ENCODE data around the gene DNM1L. TPM values are rescaled to one million over a fixed set of nuclear protein-coding genes. Genes with fewer than 3 reads are reported as not detected.

DNM1L gene
- total RNA-seq, 1 donor from 2014 or later = 50.9 TPM

DNA sequence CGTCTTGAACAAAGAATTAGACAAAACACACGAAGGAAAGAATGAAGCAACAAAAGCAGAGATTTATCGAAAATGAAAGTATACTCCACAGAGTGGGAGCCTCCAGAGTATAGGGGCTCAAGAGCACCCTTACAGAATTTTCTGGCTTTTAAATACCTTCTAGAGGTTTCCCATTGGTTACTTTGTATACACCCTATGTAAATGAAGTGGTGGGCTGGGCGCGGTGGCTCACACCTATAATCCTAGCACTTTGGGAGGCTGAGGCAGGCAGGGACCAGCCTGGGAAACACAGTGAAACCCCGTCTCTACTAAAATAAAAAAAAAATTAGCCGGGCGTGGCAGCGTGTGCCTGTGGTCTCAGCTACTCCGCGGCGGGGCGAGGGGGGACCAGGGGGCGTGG lies 13.1 kb upstream of the DNM1L start:
- no peak for DNase-seq (ENCODE audit: low spot score in 2 of 2)
- no peak overlapping the region for H3K27ac ChIP-seq
- TF ChIP-seq, protein P1, sequence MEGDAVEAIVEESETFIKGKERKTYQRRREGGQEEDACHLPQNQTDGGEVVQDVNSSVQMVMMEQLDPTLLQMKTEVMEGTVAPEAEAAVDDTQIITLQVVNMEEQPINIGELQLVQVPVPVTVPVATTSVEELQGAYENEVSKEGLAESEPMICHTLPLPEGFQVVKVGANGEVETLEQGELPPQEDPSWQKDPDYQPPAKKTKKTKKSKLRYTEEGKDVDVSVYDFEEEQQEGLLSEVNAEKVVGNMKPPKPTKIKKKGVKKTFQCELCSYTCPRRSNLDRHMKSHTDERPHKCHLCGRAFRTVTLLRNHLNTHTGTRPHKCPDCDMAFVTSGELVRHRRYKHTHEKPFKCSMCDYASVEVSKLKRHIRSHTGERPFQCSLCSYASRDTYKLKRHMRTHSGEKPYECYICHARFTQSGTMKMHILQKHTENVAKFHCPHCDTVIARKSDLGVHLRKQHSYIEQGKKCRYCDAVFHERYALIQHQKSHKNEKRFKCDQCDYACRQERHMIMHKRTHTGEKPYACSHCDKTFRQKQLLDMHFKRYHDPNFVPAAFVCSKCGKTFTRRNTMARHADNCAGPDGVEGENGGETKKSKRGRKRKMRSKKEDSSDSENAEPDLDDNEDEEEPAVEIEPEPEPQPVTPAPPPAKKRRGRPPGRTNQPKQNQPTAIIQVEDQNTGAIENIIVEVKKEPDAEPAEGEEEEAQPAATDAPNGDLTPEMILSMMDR (IDR thresholded peaks at IDR 0.05) = no peak
- no peak overlapping the region for H3K4me3 ChIP-seq
- no peaks in the 10 kb centered on the region for H3K9me3 ChIP-seq
- H3K27me3 ChIP-seq = no peaks in the 10 kb centered on the region
- no peaks in the 10 kb centered on the region for H3K36me3 ChIP-seq
- intact Hi-C loops (cut with DNase I) = no loop called here
- no peaks in the 10 kb centered on the region for H3K4me1 ChIP-seq

DNA sequence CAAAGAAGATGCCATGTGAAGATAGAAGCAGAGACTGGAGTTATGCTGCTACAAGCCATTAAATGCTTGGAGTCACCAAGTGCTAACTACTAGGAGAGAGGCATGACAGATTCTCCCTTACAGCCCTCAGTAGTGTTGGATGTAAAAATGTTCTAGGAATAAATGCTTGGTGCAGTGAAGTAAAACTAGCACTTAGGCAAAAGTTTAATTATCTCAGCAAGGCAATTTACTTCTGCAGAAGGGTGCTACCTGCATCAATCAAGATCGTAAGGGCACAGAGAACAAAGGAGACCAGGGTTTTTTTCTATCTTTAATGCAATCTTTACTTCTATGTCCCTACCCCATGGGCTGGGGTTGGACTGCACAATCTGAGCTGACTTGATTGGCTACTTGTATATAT lies 9.5 kb upstream of the DNM1L start:
- H3K4me3 ChIP-seq = no peak overlapping the region
- DNase-seq (ENCODE audit: low spot score in 2 of 2) = no peak
- no peaks in the 10 kb centered on the region for H3K4me1 ChIP-seq
- no peak overlapping the region for H3K27ac ChIP-seq
- TF ChIP-seq, protein P1 (IDR thresholded peaks at IDR 0.05) = no peak
- H3K27me3 ChIP-seq = no peaks in the 10 kb centered on the region
- no peaks in the 10 kb centered on the region for H3K36me3 ChIP-seq
- H3K9me3 ChIP-seq = no peaks in the 10 kb centered on the region
- intact Hi-C loops (cut with DNase I) = no loop called here

DNA sequence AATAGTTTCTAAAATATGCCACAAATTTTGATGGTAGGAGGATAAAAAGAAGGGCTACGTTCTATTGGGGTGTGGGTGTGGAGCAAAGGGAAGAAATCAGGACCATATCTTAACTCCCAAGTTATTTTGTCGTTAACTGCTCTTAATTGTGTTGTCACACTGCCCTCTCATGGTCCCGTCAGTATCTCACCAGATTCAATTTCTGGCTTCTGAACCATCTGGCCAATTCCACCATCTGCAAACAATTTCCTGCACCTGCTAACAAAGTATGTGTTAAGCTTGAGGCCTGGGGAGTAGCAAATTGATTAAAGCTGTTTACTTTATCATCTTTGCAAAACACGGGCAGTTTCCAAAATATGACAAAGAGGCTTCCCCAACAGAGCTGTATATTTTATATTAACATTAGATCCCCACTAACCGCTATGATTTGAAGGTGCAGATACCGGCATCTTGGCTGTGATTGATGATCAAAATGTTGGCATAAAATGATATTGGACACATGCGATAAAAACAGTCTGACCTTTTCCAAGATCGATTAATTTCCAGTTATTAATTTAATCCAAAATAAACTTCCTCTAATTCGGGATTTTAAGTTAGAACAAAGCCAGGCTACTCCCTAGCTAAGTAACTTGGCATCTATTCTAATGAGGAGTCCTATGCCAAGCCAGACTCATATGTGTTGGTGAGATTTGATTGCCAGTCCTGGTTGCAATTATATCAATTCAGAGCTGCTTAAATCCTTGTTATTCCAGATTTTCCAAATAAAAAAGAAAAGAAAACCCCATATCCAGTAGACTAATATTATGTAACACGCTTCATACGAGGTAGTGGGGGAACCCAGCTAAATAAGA lies 6.9 kb upstream of the DNM1L start:
- Histone ChIP-seq H3K4me1 (no peaks in the 10 kb centered on the region), H3K27me3 (no peaks in the 10 kb centered on the region), H3K36me3 (no peaks in the 10 kb centered on the region), H3K4me3 (no peak overlapping the region), H3K27ac (no peak overlapping the region), H3K9me3 (no peaks in the 10 kb centered on the region)
- no peak for DNase-seq (ENCODE audit: low spot score in 2 of 2)
- intact Hi-C loops (cut with DNase I) = loop anchor here (2.0 to 5.0 kb wide), 2 partner anchors 215 to 307 kb away; no protein-coding TSS in a partner anchor
- TF ChIP-seq, protein P1 (IDR thresholded peaks at IDR 0.05) = peak; percentile 36 to 55 (median 37)

DNA sequence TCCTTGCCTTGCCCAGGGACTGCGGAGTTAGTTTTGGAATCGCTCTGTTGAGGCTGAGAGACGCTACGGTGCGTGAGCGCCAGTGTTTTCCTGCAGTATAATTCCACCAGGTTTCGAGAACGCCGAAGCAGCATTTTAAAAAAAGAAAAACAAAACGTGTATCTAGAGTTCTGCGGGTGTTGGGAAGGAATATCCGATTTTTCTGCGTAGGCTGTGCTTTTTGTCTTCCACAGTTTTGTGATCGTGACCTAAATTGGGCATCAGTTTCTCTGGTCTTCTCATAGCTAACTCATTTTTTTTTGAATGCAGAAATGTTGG lies 778 bp downstream of the DNM1L start:
- H3K36me3 ChIP-seq = no peaks in the 10 kb centered on the region
- H3K4me1 ChIP-seq = peaks cover 0 to 5% of the 10 kb centered on the region in 2 donors
- no peak for DNase-seq (ENCODE audit: low spot score in 2 of 2)
- TF ChIP-seq, protein P1 (IDR thresholded peaks at IDR 0.05) = no peak
- intact Hi-C loops (cut with DNase I) = loop anchor here (1.0 to 5.0 kb wide), 4 partner anchors 573 to 1342 kb away; partner anchors contain the start of genes ALG10, AMN1, BICD1 and ETFBKMT
- peak overlapping the region; percentile 93 to 94 for H3K27ac ChIP-seq
- no peaks in the 10 kb centered on the region for H3K27me3 ChIP-seq
- peak overlapping the region; percentile 82 to 84 for H3K4me3 ChIP-seq
- no peaks in the 10 kb centered on the region for H3K9me3 ChIP-seq

DNA sequence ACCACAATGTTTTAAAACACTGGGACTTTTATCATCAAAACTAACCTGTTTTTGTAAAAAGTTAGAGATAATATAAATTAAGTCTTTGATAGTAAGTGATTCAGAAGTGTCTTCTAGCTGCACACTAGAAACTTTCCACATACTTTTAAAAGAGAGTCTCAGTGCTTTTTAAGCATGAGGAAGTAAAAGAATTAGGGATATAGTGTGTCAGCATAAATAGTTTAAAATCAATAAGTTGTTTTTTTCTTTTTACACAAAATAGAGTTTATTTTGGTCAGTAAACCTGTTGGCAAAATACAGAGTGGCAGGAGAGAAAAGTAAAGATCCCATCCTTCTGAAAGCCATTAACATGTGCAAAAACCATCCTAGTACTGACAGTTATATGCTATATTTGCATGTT lies 1.7 kb downstream of the DNM1L start:
- Histone ChIP-seq H3K27ac (peak overlapping the region; percentile 93 to 94), H3K27me3 (no peaks in the 10 kb centered on the region), H3K36me3 (no peaks in the 10 kb centered on the region), H3K9me3 (no peaks in the 10 kb centered on the region), H3K4me3 (peak overlapping the region; percentile 82 to 84), H3K4me1 (peaks cover 0 to 5% of the 10 kb centered on the region in 2 donors)
- TF ChIP-seq, protein P1 (IDR thresholded peaks at IDR 0.05) = no peak
- intact Hi-C loops (cut with DNase I) = loop anchor here (5.0 kb wide), 1 partner anchor 573 kb away; the partner anchor contains the start of gene BICD1
- DNase-seq (ENCODE audit: low spot score in 2 of 2) = no peak

Data from ascending aorta (tissue), 2 donors.